Measurements from ENCODE around the gene CYBC1. TPM values are rescaled to one million over a fixed set of nuclear protein-coding genes. Genes with fewer than 3 reads are reported as not detected.

The CYBC1 gene
- total and polyA plus RNA-seq, 9 of the 15 experiments (the other 6 are each of a cell fraction or from before 2014, with no cell fraction given), result 1.3 to 71.8 (median 49.9) TPM

- ATAC-seq, result no peak
- no peak for TF ChIP-seq CEBPB (tag; IDR thresholded peaks at IDR 0.05)
- TF ChIP-seq ELF1 (tag; IDR thresholded peaks at IDR 0.05), result 0 out of 2 replicates have a peak, but pooled peaks have one; percentile 22
- TF ChIP-seq, protein P1, sequence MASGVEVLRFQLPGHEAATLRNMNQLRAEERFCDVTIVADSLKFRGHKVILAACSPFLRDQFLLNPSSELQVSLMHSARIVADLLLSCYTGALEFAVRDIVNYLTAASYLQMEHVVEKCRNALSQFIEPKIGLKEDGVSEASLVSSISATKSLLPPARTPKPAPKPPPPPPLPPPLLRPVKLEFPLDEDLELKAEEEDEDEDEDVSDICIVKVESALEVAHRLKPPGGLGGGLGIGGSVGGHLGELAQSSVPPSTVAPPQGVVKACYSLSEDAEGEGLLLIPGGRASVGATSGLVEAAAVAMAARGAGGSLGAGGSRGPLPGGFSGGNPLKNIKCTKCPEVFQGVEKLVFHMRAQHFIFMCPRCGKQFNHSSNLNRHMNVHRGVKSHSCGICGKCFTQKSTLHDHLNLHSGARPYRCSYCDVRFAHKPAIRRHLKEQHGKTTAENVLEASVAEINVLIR (CRISPR knock-in tag; IDR thresholded peaks at IDR 0.05), result no peak
- no peak for TF ChIP-seq CBFA2T2 (conservative IDR thresholded peaks at IDR 0.05)
- H3K9ac ChIP-seq (ENCODE audit: insufficient read depth in 1 of 2, low read depth in 2 of 2, low read length in 2 of 2), result no peak overlapping the region
Observed at GRCh38 chr17:82495844-82496528, 45.4 kb upstream of the CYBC1 start.

More at GRCh38 chr17:82495844-82496528, 45.4 kb upstream of the CYBC1 start:
- no peaks in the 10 kb centered on the region; the same call in 1 of the 2 replicates for H3K9me3 ChIP-seq (replicated peaks; ENCODE audit: control insufficient read depth, insufficient read depth, low read depth, low read length)
- ChIA-PET CTCF (ENCODE audit: low intra/inter-chr PET ratio) (interaction anchor here (0.6 kb wide), 1 partner anchor 61 kb away, joined by 4 read pairs; no protein-coding TSS in a partner anchor), POLR2A (interaction anchor here (0.6 to 1.5 kb wide), 3 partner anchors 23 to 57 kb away, joined by 3 to 4 read pairs (median 4); partner anchors contain the start of gene FOXK2)
- BruUV-seq (replicated peaks), result no TSS peak
- H3K79me2 ChIP-seq (ENCODE audit: control insufficient read depth, insufficient read depth, low read length), result no peaks in the 10 kb centered on the region
- in situ Hi-C loops (cut with MboI) (no loop called here), intact Hi-C loops (cut with micrococcal nuclease) (loop anchor here (10.0 kb wide), 1 partner anchor 141 kb away; the partner anchor contains the start of gene TEX19)
- H2AFZ ChIP-seq (ENCODE audit: low read depth, low read length), result peak overlapping the region; percentile 21; the same call in 1 of the 2 replicates
- H3K4me2 ChIP-seq (ENCODE audit: insufficient read depth, low read length), result no peak overlapping the region
- no peaks in the 10 kb centered on the region for H3K27me3 ChIP-seq (ENCODE audit: control insufficient read depth in 2 of 2, insufficient read depth in 2 of 2, low read length in 2 of 2)
- peaks cover 3% of the 10 kb centered on the region for H3K9me1 ChIP-seq (ENCODE audit: control insufficient read depth, insufficient read depth, low read length)
- H3K4me3 ChIP-seq, result no peak overlapping the region
- 0 out of 2 replicates have a peak, but pooled peaks cover 6% of the 10 kb centered on the region for H4K20me1 ChIP-seq (replicated peaks; ENCODE audit: control insufficient read depth, insufficient read depth, low read length)
- H3K27ac ChIP-seq (ENCODE audit: extremely low read depth, low read depth, low read length), result no peak overlapping the region
- DNase-seq (ENCODE audit: extremely low read depth in 1 of 4, low spot score in 3 of 4), result no peak
- peaks cover 5 to 41% of the 10 kb centered on the region in 2 experiments; a peak in 4 of 5 replicates for H3K4me1 ChIP-seq (replicated peaks in 1 of 2; ENCODE audit: control insufficient read depth in 2 of 2, insufficient read depth in 2 of 2, low read length in 2 of 2)
- H3K36me3 ChIP-seq (ENCODE audit: control insufficient read depth, insufficient read depth, low read length), result no peaks in the 10 kb centered on the region
- 73% methylated on average over 10 of the region's 12 CpGs for WGBS (ENCODE audit: insufficient coverage, low coverage, missing lambda C conversion rate)
- peak; percentile 37 for FAIRE-seq

Measured in K562 (cell line).